Measurements from ENCODE around the gene CHD2.

The CHD2 gene

DNA sequence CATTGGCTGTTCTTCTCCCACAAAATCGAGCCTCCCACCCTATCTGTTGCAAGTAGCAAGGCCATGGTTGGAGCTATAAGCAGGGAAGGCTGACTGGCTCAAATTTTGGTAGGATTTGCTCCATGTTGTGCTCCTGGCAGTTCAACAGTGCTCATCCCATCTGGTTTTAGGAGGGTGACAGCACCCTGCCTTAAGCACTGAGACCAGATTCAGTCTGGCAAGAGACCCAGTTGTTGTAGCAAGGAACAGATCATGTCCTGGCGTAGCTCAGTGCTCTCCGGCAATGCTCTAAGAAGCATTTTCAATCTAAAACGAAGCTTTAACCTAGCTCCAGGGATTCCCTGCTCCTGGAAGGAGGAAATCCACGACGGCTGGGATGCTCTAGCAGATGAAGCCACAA, 97.7 kb downstream of the CHD2 start:
- Histone ChIP-seq H3K4me3 (ENCODE audit: low read length, poor library complexity, severe bottlenecking) (no peak overlapping the region), H3K79me2 (ENCODE audit: insufficient read depth, low read length) (no peaks in the 10 kb centered on the region), H3K9me3 (ENCODE audit: insufficient read depth, low read depth, low read length) (no peaks in the 10 kb centered on the region), H3F3A (ENCODE audit: low read depth) (no peaks in the 10 kb centered on the region), H3K4me2 (ENCODE audit: low read depth, low read length, poor library complexity, severe bottlenecking) (no peak overlapping the region), H4K20me1 (ENCODE audit: insufficient read depth, low read length, poor library complexity, severe bottlenecking) (no peaks in the 10 kb centered on the region), H3K36me3 (ENCODE audit: insufficient read depth, low read length) (peaks cover 90% of the 10 kb centered on the region), H3K27me3 (ENCODE audit: insufficient read depth, low read length, poor library complexity, severe bottlenecking) (no peaks in the 10 kb centered on the region), H3K4me1 (ENCODE audit: insufficient read depth, low read length, poor library complexity, severe bottlenecking) (no peaks in the 10 kb centered on the region), H3K9ac (ENCODE audit: low read depth, low read length, poor library complexity, severe bottlenecking) (no peak overlapping the region), H2AFZ (ENCODE audit: low read length) (no peak overlapping the region), H3K9me2 (replicated peaks; ENCODE audit: low read depth, low read length) (no peaks in the 10 kb centered on the region)
- no peak for TF ChIP-seq EZH2phosphoT487 (IDR thresholded peaks at IDR 0.05; ENCODE audit: borderline replicate concordance)
- TF ChIP-seq, protein P1, sequence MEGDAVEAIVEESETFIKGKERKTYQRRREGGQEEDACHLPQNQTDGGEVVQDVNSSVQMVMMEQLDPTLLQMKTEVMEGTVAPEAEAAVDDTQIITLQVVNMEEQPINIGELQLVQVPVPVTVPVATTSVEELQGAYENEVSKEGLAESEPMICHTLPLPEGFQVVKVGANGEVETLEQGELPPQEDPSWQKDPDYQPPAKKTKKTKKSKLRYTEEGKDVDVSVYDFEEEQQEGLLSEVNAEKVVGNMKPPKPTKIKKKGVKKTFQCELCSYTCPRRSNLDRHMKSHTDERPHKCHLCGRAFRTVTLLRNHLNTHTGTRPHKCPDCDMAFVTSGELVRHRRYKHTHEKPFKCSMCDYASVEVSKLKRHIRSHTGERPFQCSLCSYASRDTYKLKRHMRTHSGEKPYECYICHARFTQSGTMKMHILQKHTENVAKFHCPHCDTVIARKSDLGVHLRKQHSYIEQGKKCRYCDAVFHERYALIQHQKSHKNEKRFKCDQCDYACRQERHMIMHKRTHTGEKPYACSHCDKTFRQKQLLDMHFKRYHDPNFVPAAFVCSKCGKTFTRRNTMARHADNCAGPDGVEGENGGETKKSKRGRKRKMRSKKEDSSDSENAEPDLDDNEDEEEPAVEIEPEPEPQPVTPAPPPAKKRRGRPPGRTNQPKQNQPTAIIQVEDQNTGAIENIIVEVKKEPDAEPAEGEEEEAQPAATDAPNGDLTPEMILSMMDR (conservative IDR thresholded peaks at IDR 0.05; ENCODE audit: low read length) = no peak

DNA sequence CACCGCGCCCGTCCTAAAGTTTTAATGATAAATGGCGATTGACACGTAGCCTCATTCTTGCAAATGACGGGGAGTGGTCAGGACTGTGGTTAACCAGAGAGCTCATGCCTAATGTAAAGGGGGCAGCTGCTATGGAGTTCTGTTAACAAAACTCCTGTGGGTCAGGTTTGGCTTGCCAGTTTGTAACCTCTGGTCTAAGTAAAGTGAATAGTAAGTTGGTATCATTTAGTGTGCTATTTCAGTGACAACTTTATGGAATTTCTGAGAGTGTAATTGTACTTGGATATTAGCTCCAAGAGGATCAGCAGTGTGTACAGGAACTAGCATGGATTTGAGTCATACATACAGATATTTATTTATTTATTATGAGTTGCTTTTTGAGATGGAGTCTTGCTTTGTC, 101.0 kb downstream of the CHD2 start:
- H3K4me3 ChIP-seq (ENCODE audit: low read length, poor library complexity, severe bottlenecking) = no peak overlapping the region
- no peaks in the 10 kb centered on the region for H3K27me3 ChIP-seq (ENCODE audit: insufficient read depth, low read length, poor library complexity, severe bottlenecking)
- no peaks in the 10 kb centered on the region for H3K4me1 ChIP-seq (ENCODE audit: insufficient read depth, low read length, poor library complexity, severe bottlenecking)
- no peaks in the 10 kb centered on the region for H3K79me2 ChIP-seq (ENCODE audit: insufficient read depth, low read length)
- TF ChIP-seq, protein P1 (conservative IDR thresholded peaks at IDR 0.05; ENCODE audit: low read length) = no peak
- TF ChIP-seq EZH2phosphoT487 (IDR thresholded peaks at IDR 0.05; ENCODE audit: borderline replicate concordance) = no peak
- no peak overlapping the region for H2AFZ ChIP-seq (ENCODE audit: low read length)
- no peaks in the 10 kb centered on the region for H3K9me3 ChIP-seq (ENCODE audit: insufficient read depth, low read depth, low read length)
- no peaks in the 10 kb centered on the region for H4K20me1 ChIP-seq (ENCODE audit: insufficient read depth, low read length, poor library complexity, severe bottlenecking)
- H3F3A ChIP-seq (ENCODE audit: low read depth) = no peaks in the 10 kb centered on the region
- no peaks in the 10 kb centered on the region for H3K9me2 ChIP-seq (replicated peaks; ENCODE audit: low read depth, low read length)
- no peak overlapping the region for H3K9ac ChIP-seq (ENCODE audit: low read depth, low read length, poor library complexity, severe bottlenecking)
- no peak overlapping the region for H3K4me2 ChIP-seq (ENCODE audit: low read depth, low read length, poor library complexity, severe bottlenecking)
- peaks cover 93% of the 10 kb centered on the region for H3K36me3 ChIP-seq (ENCODE audit: insufficient read depth, low read length)

DNA sequence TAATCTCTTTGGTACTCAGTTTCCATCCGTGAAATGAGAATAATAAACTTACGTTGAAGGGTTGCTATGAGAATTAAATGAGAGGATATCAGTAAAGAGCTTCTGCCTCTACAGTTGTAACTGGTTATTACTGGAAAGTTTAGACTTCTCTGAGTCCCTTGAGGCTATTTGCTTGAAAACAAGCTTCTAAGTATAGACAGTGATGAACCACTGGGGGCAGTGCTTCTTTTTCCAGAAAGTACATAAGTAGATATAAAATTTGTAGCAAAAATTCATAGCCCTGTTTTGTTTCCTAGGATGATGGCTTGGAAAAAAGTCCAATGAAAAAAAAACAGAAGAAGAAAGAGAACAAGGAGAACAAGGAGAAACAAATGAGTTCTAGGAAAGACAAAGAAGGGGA, 101.8 kb downstream of the CHD2 start:
- Histone ChIP-seq H3K4me3 (ENCODE audit: low read length, poor library complexity, severe bottlenecking) (no peak overlapping the region), H3K9me3 (ENCODE audit: insufficient read depth, low read depth, low read length) (no peaks in the 10 kb centered on the region), H4K20me1 (ENCODE audit: insufficient read depth, low read length, poor library complexity, severe bottlenecking) (no peaks in the 10 kb centered on the region), H3K4me2 (ENCODE audit: low read depth, low read length, poor library complexity, severe bottlenecking) (no peak overlapping the region), H2AFZ (ENCODE audit: low read length) (no peak overlapping the region), H3K27me3 (ENCODE audit: insufficient read depth, low read length, poor library complexity, severe bottlenecking) (no peaks in the 10 kb centered on the region), H3F3A (ENCODE audit: low read depth) (no peaks in the 10 kb centered on the region), H3K4me1 (ENCODE audit: insufficient read depth, low read length, poor library complexity, severe bottlenecking) (no peaks in the 10 kb centered on the region), H3K9ac (ENCODE audit: low read depth, low read length, poor library complexity, severe bottlenecking) (no peak overlapping the region), H3K79me2 (ENCODE audit: insufficient read depth, low read length) (no peaks in the 10 kb centered on the region), H3K36me3 (ENCODE audit: insufficient read depth, low read length) (peaks cover 89% of the 10 kb centered on the region), H3K9me2 (replicated peaks; ENCODE audit: low read depth, low read length) (no peaks in the 10 kb centered on the region)
- TF ChIP-seq, protein P1 (conservative IDR thresholded peaks at IDR 0.05; ENCODE audit: low read length) = peak; percentile 40
- no peak for TF ChIP-seq EZH2phosphoT487 (IDR thresholded peaks at IDR 0.05; ENCODE audit: borderline replicate concordance)

Data from Loucy (cell line).